Skin of body (tissue), 3 donors: ENCODE measurements around the gene CXXC1. TPM values are rescaled to one million over a fixed set of nuclear protein-coding genes. Genes with fewer than 3 reads are reported as not detected.
"Not testable (repeated sequence)": the region's sequence is repeated elsewhere in the genome, so short reads cannot be mapped to it uniquely, and the experiment has no call there.

Source experiments
- DNase-seq: peaks from one replicate; lab custom pipeline; 2025; lab: John Stamatoyannopoulos, UW
- small RNA-seq: library from RNA; depleted of rRNA; stranded (forward); fragments of <200 nt; gene quantifications from one replicate; pipeline ENCODE3, GENCODE V24; 2014; ENCODE audit warnings: low replicate concordance
- total RNA-seq: library from RNA; depleted of rRNA; stranded (reverse); fragments of >200 nt; gene quantifications from one replicate; pipeline ENCODE4 v1.2.3, GENCODE V29; 2014

Gene CXXC1
- total RNA-seq, 1 donor from 2014 or later, result 35.9 TPM

DNA sequence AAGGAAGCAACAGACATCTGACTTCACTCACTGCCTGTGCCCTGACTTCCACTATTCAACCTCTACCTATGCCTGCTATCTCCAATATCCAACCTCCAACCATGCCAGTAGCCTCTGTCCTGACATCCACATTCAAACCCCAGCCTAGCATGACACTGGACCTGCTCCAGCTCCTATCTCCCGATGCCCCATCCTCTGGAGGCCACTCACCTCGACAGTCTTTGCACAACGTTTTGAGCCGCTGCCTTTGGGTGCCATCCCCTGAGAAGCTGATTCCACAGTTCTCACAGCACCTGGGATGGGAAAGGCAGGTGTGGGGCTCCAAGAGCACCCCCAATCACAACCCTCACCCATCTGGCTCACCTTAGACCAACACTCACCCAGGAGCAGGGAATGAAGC lies 11.0 kb downstream of the CXXC1 start:
- DNase-seq, result no peak

DNA sequence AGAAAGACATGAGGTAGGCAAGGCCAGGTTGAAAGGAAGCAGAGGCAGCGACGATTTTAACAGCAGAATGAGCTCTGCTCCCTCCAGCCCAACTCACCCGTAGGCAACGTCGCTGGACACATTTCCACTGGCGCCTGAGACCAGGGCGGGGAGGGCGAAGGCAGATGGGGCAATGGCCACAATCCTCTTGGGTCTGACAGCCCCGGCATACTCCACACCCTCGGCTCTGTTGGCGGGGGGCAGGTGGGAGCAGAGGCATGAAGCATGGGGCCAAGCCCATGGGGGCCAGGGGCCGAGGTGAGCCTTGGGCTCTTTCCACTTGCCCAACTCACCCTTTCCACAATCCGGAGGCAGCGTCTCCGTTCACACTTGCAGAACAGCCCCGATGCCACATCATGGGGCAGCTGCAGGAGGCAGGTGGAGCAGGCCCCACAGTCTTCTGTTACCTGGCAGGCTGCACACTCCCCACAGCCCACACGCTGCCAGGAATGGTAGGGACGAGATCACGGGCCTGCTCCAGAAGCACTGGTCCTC lies 11.9 kb downstream of the CXXC1 start:
- no peak for DNase-seq

DNA sequence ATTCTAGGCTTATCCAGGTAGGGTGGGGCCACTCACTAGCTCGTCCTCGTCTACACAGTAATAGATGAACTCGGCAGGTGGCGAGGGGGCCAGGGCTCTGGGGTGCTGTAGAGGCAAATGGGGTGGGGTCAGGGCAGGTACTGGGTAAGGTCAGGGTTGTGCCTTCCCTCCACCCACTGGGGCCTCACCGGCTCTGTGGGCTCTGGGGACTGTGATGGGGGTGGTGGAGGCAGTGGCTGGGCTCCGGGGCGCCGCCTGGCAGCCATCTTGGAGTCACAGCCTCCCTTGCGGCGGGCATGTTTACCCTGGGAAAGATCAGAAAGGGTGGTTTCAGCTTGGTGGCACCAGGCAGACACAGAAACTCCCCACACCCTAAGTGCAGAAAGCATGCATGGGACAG lies 12.6 kb downstream of the CXXC1 start:
- no peak for DNase-seq

DNA sequence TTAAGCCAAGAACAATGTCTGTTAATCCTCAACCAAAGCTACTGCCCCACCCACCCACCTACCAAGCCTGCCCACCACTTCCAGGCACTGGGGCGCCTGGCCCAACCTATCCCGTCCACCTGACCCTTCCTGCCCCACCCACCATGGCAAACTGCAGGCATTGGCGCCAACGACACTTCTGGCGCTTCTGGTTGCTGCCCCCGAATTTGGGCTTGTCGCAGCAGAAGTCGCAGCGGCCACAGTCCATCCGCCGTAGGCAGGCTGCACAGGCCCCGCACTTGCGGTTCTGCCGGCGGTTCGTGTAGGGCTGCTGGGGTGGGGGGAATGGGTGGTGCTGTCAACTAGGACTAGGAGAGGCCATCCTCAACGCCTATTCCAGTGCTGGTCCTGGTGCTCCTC lies 13.4 kb downstream of the CXXC1 start:
- DNase-seq, result no peak

DNA sequence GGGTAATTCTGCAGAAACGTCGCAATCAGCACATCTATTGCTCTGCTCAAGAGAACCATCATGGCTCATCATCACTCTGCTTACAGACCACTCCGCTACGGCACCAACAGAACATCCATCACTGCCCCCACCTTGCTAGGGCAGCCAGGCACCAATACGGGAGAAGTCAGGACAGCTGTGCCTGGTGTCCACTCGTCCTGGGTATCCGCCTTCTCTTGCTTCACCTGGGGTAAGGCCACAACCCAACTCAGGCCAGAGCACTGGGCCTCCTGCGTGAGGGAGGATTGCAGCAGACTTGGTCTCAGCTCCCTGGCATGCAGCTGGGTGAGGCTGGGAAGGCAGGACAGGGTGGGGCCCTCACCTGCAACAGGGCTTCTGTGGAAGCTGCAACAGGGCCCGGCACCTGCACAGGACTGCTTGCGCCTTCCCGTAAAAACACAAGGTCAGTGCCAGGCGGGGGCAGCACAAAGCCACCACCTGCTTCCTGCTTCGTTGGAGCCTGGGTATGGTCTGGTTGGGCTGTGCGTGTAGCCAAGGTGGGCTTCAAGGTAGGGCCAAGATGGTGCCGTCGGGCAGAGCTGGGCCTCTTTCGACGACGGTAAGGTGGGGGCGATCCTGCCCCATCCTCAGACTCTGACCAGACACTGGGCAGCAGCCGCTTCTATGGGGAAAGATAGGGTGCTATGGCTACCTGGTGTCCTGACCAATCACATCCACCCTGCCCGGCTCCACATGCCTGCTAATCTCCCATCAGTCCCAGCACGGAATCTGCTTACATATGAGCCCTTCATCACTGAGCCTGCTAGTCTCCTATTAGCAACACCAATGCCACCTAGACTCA lies 14.1 kb downstream of the CXXC1 start:
- DNase-seq, result no peak

DNA sequence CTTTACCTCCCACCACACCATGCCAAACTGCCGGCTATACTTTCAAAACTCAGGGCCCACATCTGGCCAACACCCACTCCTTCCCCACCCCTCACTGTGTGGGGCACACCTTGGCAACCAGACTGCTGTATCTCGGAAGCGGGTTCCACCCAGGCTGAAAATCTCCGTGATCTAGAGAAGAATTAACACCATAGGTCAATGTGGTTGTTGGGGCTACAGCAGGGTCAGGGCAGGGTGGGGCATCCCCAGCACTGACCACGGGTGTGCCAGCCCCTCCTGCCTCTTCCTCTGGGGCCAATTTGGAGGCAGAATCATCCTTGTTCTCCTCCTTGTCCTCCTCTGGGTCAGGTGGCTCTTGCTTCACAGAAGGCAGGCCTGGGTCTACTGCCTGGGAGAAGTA lies 14.9 kb downstream of the CXXC1 start:
- DNase-seq, result no peak

DNA sequence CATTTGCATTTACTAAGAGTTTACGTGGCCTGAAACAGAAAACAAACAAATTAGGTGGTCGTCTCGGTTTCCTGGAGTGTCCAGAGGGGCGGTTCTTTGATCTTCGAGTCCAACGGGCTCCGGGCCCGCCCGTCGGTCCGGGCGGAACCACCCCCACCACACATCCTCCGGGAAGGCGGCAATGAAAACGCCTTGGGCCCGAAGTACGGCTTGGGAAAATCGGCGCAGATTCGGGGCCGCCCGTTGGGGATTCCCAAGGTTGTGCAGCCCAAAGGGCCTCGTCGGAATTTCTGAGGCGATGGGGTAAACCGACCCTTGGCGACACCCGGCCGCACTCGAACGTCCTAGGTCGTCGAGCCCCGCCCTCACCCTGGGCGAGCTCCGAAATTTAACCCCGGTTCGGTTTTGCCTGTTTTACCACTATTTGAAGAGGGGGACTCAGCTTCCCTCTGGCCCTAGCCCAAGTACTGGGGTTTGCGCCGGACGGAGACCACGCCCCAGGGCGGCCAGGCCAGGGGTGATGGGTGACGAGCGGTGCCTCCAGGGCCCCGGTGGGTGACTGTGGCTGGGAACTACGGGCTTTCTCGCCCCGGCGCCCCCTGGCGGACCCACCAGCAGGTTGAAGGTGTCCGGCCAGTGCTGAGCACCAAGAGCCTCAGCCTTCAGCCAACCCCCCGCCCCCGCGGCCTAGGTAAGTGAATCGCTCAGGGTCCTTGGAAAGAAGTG lies 19.3 kb downstream of the CXXC1 start:
- no peak for DNase-seq

DNA sequence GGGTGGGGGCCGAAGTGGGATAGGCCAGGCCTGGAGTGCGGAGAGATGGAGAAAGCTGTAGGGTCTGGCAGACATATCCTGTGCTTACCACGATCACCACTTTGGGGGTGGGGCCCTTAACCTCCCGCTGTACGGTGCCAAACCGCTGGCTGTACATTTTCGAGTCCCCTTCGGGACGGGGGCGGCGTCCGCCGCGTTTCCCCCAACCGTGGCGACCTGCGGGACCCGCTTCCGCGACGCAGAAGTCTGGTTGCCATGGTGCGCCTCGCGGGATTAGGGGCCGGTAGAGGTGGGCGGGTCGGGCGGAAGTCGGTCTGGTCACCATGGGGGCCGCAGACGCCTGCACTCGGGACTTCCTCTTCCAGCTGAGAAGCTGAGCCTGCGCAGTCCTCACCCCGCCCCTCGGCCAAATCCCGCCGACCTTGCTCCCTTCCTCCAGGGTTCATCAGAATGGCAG lies 21.2 kb downstream of the CXXC1 start, which contains the start of gene CFAP53:
CFAP53 (minus strand) TSS at position 248 of the 457 bp plus-strand sequence; CDS start at position 157, 91 bp downstream.
- peak; percentile 76 for DNase-seq

DNA sequence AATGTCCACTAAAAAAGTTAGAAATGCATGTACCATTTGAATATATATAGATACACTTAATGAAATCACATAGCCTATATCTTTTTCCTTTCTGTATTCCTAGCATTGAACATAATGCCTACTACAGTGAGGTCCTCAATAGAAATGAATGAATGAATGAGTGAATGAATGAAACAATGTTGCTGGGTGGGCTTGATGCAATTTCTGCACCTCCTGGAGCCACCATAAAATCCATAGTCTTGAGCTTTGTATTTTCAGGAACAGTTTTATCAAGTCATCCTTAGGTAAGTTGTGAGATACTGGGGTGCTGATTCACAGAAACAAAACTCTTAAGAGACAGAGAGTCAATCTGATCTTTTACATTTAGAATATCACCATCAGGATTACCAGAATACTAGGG lies 24.5 kb downstream of the CXXC1 start:
- no peak for DNase-seq

DNA sequence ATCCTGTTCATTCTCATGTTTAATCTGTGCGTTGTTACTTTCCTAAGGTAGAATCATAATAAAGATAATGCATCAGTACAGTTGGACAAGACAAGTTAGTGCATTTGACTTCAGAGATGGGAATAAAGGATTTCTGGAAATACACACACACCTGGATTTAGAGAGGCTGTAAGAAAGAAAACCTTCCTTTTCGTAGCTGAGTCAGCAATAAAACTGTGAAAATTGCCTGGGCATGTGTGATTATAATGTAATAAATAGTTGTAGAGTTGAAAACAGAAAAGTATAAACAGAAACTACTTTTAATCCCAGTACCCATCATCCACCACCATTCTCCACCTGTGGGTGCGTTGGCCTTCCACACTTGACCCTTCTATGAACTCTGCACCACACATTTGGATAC lies 36.6 kb downstream of the CXXC1 start:
- no peak for DNase-seq

DNA sequence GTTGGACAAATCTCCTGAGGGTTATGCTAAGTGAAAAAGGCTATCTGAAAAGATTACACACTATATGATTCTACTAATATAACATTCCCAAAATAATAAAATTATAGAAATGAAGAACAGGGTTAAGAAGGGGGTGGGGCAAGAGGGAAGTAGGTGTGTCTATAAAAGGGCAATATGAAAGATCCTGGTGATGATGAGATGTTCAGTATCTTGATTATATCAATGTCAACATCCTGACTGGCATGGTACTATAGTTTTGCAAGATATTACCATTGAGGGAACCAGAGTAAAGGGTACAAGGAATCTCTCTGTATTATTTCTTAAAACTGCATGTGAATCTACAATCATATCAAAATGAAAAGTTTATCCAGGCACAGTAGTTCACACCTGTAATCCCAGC lies 37.9 kb downstream of the CXXC1 start:
- no peak for DNase-seq

DNA sequence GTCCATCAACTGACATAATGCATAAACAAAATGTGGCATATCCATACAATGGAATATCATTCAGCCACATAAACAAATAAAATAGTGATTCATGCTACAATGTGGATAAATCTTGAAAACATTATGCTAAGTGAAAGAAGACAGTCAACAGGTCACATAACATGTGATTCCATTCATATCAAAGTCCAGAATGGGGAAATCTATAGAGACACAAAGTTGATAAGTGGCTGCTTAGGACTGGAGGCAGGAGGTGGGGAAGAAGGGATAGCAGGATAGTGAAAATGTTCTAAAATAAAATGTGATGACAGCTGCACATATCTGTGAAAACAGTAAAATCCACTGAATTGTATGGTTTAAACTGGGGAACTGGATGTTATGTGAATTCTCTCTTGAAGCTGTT lies 39.9 kb downstream of the CXXC1 start:
- DNase-seq, result no peak

DNA sequence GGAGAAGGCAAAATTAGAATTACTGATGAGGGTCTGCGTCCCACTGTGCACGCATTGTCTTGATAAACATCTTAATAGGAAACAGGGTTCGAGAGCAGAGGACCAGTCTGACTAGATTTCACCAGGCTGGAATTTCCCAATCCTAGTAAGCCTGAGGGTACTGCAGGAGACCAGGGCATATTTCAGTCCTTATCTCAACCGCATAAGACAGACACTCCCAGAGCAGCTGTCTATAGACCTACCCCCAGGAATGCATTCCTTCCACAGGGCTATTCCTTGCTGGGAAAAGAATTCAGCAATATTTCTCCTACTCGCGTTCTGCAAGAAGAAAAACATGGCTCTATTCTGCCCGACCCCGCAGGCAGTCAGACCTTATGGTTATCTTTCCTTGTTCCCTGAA lies 45.7 kb downstream of the CXXC1 start:
- not testable (repeated sequence) for DNase-seq

DNA sequence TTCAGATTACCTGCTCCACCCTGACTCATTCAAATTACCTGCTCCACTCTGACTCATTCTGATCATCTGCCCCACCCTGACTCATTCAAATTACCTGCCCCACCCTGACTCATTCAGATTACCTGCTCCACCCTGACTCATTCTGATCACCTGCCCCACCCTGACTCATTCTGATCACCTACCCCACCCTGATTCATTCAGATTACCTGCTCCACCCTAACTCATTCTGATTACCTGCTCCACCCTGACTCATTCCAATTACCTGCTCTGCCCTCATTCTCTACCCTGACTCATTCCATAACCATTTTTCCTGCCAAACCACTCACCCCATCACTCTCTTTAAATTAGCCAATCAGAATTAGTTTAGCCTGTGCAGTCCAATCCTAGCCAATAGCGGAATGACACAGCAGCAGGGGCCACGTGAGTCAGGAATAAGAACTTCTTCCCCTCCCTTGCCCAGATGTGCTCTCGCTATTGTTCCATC lies 47.4 kb downstream of the CXXC1 start:
- no peak for DNase-seq

DNA sequence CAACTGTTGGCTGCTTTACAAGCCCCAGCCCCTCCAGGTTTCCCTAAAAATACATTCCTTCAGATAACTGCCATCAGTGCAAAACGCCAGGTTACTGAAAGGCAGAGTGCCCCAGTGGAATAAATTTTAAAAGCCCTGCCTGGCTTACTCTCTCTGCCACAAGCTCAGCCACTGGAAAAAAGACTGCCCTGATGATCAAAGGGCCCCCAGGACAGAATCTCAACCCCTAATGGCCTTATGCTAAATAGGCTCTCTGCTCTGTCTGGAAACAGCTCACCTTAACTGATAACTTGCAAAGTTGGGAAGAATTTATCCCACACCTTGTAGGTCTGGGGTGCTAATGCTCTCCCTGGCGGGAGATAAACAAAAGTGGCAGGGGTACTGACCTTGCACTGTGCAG lies 55.1 kb downstream of the CXXC1 start:
- DNase-seq, result no peak

Small RNA genes within 50 kb of the gene (small RNA-seq; reads per million reads assigned to genes)
- gene RNA5SP458, result not detected

Other genes with a start within 250 kb of the CXXC1 start
- gene MYO5B, start 92.5 kb downstream of the CXXC1 start, total RNA-seq, result 12.7 TPM
- gene CFAP53, start 21.2 kb downstream of the CXXC1 start, total RNA-seq, result 0.30 TPM
- 39.9 TPM for gene MBD1, start 6.2 kb downstream of the CXXC1 start, total RNA-seq
- gene SKA1, start 87.4 kb upstream of the CXXC1 start, total RNA-seq, result 4.1 TPM